Measurements from ENCODE around the gene UBE4B. TPM values are rescaled to one million over a fixed set of nuclear protein-coding genes. Genes with fewer than 3 reads are reported as not detected.
A peak's percentile ranks its signal among the peaks of the same experiment; 100 is the strongest.

UBE4B gene
- total and polyA plus RNA-seq, 2 of the 13 experiments (the other 11 are each of a cell fraction or from before 2014, with no cell fraction given): 15.2 to 24.8 TPM

GRCh38 chr1:10171995-10172669, 139.4 kb downstream of the UBE4B start (continued):
- no peak for TF ChIP-seq HNF1A (IDR thresholded peaks at IDR 0.05; ENCODE audit: low read depth)
- 0 out of 2 replicates have a peak, but pooled peaks have one; percentile 12 for TF ChIP-seq HNF1A (CRISPR knock-in tag; IDR thresholded peaks at IDR 0.05; ENCODE audit: borderline replicate concordance)
- TF ChIP-seq EP300 (IDR thresholded peaks at IDR 0.05; ENCODE audit: low read depth in 2 of 2, low read length in 2 of 2): peak in 1 of 2 experiments; percentile 45; a peak in 1 of 4 replicates
- TF ChIP-seq EP300 (CRISPR knock-in tag; IDR thresholded peaks at IDR 0.05; ENCODE audit: borderline replicate concordance): peak; percentile 39; the same call in 1 of the 2 replicates
- peak; percentile 89 for TF ChIP-seq RARA (CRISPR knock-in tag; IDR thresholded peaks at IDR 0.05)
- no peak for TF ChIP-seq SOX13 (IDR thresholded peaks at IDR 0.05)
- TF ChIP-seq SOX13 (CRISPR knock-in tag; conservative IDR thresholded peaks at IDR 0.05 in 1 of 2, IDR thresholded peaks at IDR 0.05 in 1 of 2): peak in 1 of 2 experiments; percentile 65; a peak in 2 of 4 replicates
- peak; percentile 41; the same call in 1 of the 2 replicates for TF ChIP-seq SOX5 (CRISPR knock-in tag; IDR thresholded peaks at IDR 0.05; ENCODE audit: borderline replicate concordance)
- peak; percentile 81; the same call in 1 of the 2 replicates for TF ChIP-seq ZNF768 (CRISPR knock-in tag; IDR thresholded peaks at IDR 0.05)
- TF ChIP-seq MAFG (CRISPR knock-in tag; IDR thresholded peaks at IDR 0.05): no peak
- no peak for TF ChIP-seq ZBTB46 (CRISPR knock-in tag; IDR thresholded peaks at IDR 0.05; ENCODE audit: borderline replicate concordance)
- TF ChIP-seq NCOA2 (CRISPR knock-in tag; IDR thresholded peaks at IDR 0.05): peak; percentile 60; the same call in 1 of the 2 replicates
- TF ChIP-seq TARDBP (CRISPR knock-in tag; IDR thresholded peaks at IDR 0.05): peak; percentile 63
- peak; percentile 54; the same call in 1 of the 2 replicates for TF ChIP-seq MED1 (CRISPR knock-in tag; IDR thresholded peaks at IDR 0.05)
- TF ChIP-seq HOXA3 (CRISPR knock-in tag; IDR thresholded peaks at IDR 0.05): peak; percentile 40; the same call in 1 of the 2 replicates
- TF ChIP-seq STAG1 (CRISPR knock-in tag; IDR thresholded peaks at IDR 0.05): 0 out of 2 replicates have a peak, but pooled peaks have one; percentile 2
- peak; percentile 67 for TF ChIP-seq PHF5A (CRISPR knock-in tag; IDR thresholded peaks at IDR 0.05; ENCODE audit: low read depth, unreplicated experiment)
- TF ChIP-seq ZBTB38 (CRISPR knock-in tag; IDR thresholded peaks at IDR 0.05): peak; percentile 76

All from HepG2 (cell line).